Activated naive CD4-positive, alpha-beta T cell treated with anti-CD3 and anti-CD28 coated beads, Interleukin-2, amount 50 U/mL, for 16 hours (primary cell): ENCODE data around the gene MBD6.
"Not testable (repeated sequence)": the region's sequence is repeated elsewhere in the genome, so short reads cannot be mapped to it uniquely, and the experiment has no call there.

ENCODE experiments used
- DNase-seq: peaks from one replicate; pipeline ENCODE4 v3.0.0-alpha.2; 2020

MBD6 gene

DNA sequence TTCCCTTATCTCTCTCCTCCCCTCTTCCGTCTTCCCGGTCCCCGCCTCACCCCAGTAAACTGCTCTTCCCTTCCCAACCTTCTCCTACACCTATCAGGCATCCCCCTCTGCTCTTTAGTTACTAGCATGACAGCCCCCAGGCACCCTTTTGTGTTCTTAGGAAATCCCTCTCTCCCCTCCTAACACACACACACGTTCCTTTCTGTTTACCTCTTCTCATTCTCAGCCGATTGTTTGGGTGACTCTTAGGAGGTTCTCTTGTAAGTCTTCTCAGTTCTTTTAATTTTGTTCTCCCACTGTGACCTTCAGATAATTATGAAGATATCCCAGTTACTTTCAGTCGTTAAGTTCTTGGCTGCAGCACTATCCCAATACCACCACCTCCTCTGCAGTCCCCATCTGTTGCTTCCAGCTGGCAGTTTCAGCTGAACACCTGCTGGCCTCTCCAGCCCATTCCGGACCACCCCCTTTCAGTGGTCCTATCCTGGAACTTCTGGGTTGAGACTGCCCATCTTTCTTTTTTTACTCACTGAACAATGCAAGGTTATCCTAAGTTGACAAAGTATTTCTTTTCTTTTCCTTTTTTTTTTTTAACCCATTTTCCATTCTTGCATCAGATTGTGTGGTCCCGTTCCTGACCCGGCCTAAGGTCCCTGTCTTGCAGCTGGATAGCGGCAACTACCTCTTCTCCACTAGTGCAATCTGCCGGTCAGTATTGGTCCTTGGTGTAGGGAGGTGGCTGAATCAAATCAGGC, 34.0 kb upstream of the MBD6 start:
- DNase-seq, result no peak

DNA sequence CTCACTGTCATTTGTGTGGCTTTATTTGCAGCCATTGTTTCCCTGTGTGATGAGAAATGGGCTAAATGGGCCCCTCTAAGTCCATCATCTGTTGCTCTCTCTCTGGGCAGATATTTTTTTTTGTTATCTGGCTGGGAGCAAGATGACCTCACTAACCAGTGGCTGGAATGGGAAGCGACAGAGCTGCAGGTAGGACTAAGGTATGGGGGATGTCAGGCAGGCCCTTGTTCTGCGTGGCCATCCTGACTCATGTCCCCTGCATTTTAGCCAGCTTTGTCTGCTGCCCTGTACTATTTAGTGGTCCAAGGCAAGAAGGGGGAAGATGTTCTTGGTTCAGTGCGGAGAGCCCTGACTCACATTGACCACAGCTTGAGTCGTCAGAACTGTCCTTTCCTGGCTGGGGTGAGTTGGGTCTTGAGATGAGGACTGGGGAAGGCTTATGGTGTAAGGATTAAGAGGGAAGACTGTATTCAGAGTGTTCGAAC, 33.4 kb upstream of the MBD6 start:
- no peak for DNase-seq

DNA sequence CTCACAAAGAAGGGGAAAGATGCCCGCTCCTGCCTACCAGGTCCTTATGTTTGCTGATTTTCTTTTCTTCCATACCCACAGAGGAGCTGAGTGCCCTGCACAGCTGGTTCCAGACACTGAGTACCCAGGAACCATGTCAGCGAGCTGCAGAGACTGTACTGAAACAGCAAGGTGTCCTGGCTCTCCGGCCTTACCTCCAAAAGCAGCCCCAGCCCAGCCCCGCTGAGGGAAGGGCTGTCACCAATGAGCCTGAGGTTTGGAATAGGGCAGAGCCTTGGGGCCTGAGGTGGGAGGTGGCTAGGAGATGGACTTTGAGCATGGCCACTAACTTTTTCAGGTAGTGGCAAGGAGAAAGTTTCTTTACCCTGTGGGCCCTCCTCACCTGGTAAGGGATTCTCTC, 32.5 kb upstream of the MBD6 start:
- DNase-seq, result no peak

DNA sequence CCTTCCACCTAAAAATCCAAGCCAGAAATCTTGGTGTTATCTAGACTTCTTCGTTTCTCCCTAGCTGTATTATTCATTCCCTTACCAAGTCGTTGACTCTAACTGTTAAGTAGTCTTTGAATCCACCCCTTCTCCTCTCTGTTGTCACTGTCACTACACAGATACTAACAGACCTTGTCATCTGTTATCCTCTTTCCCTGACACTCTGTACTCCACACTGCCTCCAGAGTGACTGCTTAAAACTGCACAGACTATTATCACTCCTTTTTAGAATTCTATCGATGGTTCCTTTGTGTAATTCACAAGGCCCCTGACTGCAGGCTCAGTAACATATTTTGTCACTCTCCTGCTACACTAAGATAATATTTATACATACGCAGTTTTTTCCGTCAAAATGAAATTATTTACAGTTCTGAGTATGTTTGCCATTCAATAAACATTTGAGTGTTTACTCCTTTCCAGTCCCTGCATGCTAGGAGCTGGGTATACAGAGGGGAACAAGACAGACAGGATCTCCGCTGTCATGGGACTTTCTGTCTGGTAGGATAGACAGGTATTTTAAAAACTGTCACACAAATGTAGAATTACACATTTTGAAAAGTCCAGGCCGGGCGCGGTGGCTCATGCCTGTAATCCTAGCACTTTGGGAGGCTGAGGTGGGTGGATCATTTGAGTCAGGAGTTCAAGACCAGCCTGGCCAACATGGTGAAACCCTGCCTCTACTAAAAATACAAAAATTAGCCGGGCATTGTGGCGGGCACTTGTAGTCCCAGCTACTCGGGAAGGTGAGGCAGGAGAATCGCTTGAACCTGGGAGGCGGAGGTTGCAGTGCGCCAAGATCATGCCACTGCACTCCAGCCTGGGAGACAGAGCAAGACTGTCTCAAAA, 31.0 kb upstream of the MBD6 start:
- no peak for DNase-seq

DNA sequence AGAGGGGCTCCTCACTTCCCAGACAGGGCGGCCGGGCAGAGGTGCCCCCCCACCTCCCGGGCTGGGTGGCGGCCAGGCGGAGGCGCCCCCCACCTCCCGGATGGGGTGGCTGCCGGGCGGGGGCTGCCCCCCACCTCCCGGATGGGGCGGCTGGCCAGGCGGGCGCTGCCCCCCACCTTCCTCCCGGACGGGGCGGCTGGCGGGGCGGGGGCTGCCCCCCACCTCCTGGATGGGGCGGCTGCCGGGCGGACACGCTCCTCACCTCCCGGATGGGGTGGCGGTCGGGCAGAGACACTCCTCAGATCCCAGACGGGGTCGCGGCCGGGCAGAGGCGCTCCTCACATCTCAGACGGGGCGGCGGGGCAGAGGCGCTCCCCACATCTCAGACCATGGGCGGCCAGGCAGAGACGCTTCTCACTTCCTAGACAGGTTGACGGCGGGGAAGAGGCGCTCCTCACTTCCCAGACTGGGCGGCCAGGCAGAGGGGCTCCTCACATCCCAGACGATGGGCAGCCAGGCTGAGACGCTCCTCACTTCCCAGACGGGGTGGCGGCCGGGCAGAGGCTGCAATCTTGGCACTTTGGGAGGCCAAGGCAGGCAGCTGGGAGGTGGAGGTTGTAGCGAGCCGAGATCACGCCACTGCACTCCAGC, 27.4 kb upstream of the MBD6 start:
- not testable (repeated sequence) for DNase-seq

DNA sequence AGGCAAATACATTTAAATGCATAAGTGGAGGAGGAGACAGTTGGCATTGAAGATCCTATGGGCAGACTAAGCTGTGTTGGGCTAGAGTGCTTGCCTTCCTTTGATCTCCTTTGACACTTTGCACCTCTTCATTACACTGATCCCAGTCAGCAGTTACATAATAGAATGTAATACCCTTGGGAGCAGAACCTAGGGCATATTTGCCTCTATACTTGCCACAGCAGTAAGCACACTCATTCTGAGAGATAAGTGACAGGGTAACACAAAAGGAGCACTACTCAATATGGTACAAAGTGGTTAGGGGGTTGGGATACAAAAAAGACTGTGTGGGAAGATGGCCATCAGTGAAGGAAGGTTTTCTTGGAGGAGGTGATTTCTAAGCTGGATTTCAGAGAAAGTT, 25.8 kb upstream of the MBD6 start:
- no peak for DNase-seq

DNA sequence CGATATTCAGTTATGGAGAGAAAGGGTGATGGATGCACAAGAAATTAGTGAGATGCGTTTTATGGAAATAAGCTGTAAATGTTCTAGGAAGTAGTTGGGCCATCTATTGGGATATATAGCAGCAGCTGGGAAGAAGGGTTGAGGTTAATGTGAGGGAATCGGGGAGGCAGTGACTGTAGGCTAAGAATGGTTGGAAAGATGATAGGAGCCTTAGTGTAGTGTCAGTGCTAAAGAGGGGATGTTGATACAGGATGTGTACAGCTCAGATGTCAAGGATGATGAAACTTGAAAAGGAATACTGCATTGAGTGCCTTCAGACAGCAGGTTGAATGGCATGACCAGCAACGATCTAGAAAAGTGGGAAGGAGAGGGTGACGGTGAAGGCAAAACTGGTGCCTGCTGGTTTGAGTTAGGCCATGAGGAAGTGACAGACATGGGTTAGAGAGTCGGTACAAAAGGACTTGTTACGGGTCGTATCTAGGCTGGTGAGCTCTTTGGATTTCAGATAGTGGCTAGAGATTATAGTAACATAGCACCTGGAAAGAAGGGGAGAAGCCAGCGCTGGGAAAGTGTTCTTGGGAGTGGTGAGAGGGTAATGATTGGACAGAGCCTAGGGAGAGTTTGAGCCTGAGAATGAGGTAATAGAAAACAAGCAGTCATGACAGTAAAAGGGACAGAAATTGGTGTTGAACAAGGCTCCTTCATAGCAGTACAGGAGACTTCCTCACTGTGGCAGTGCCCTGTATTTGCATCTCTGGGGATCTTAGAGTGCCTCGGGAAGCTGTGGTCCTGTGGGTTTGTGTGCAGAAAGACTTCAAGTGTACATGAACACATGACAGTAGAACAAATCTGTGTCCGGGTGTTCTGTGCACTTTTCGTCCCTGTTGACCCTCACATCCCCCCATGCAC, 25.1 kb upstream of the MBD6 start:
- DNase-seq, result no peak

DNA sequence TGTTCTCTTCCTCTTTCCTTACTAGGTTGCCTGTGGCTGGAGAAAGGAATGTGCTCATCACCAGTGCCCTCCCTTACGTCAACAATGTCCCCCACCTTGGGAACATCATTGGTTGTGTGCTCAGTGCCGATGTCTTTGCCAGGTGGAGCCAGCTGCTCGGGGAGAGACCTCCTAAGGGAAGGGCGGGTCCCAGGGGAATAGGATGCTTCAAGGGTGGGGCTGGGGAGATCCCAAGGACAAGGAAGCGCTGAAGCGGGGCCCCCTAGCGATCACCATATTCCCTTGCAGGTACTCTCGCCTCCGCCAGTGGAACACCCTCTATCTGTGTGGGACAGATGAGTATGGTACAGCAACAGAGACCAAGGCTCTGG, 24.5 kb upstream of the MBD6 start:
- no peak for DNase-seq

DNA sequence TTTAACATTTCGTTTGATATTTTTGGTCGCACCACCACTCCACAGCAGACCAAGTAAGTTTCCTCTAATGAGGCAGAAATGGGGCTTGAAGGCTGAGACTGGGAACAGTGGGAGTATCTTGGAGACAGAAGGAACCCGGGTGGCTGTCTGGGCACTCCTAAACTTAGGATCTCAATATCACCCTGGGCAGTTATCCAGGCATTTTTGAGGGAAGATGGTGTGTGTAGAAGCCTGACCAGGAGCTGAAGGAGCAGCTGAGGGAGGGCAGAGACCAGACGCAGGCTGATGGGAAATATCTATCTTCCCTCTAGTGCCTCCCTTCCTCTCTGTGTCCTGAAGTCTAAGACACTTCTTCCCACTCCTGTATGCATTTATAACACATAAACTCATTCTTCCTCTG, 24.1 kb upstream of the MBD6 start:
- no peak for DNase-seq

DNA sequence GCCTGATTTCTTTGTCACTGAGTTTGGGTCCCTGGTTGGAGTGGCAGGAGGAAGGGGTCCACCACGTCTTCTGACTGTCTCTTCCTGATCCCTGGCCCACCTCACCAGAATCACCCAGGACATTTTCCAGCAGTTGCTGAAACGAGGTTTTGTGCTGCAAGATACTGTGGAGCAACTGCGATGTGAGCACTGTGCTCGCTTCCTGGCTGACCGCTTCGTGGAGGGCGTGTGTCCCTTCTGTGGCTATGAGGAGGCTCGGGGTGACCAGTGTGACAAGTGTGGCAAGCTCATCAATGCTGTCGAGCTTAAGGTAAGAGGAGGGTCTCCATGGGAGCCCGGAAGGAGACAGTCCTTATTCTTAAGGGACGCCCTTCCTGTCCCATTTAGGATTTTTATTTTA, 22.4 kb upstream of the MBD6 start:
- no peak for DNase-seq

DNA sequence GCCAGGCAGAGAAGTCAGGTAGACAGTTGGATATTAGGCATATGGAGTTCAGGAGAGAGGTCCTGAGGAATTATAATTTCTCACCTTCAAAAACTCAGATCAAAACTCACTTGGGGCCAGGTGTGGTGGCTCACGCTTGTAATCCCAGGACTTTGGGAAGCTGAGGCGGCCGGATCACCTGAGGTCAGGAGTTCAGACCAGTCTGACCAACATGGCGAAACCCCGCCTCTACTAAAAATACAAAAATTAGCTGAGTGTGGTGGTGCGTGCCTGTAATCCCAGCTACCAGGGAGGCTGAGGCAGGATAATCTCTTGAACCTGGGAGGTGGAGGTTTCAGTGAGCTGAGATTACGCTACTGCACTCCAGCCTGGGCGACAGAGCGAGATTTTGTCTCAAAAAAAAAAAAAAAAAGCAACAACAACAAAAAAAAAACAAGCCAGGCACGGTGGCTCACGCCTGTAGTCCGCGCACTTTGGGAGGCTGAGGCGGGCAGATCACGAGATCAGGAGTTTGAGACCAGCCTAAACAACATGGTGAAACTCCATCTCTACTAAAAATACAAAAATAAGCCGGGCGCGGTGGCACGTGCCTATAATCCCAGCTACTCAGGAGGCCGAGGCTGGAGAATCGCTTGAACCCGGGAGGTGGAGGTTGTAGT, 20.2 kb upstream of the MBD6 start:
- not testable (repeated sequence) for DNase-seq

DNA sequence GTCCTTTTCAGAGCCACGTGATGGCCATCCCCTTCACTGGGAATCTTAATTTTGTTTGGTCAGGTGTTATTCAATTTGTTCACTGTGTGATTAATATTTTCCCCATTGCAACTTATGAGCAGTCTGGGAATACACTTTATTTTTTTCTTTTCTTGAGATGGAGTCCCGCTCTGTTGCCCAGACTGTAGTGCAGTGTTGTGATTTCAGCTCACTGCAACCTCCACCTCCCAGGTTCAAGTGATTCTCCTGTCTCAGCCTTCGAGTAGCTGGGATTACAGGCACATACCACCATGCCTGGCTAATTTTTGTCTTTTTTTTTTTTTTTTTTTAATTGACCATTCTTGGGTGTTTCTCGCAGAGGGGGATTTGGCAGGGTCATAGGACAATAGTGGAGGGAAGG, 16.1 kb upstream of the MBD6 start:
- not testable (repeated sequence) for DNase-seq

DNA sequence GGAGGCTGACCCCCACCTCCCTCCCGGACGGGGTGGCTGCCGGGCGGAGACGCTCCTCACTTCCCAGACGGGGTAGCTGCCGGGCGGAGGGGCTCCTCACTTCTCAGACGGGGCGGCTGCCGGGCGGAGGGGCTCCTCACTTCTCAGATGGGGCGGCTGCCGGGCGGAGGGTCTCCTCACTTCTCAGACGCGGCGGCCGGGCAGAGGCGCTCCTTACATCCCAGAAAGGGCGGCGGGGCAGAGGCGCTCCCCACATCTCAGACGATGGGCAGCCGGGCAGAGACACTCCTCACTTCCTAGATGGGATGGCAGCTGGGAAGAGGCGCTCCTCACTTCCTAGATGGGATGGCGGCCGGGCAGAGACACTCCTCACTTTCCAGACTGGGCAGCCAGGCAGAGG, 14.8 kb upstream of the MBD6 start:
- not testable (repeated sequence) for DNase-seq

DNA sequence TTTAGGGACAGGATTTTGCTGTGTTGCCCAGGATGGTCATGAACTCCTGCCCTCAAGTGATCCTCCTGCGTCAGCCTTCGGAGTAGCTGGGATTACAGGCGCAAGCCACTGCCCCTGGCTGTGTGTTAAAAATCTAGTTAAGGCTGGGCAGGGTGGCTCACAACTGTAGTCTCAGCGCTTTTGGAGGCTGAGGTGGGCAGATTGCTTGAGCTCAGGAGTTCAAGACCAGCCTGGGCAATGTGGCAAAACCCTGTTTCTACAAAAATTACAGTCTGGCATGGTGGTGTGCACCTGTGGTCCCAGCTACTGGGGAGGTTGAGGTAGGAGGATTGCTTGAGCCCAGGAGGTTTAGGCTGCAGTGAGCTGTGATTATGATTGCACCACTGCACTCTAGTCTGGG, 11.5 kb upstream of the MBD6 start:
- no peak for DNase-seq

DNA sequence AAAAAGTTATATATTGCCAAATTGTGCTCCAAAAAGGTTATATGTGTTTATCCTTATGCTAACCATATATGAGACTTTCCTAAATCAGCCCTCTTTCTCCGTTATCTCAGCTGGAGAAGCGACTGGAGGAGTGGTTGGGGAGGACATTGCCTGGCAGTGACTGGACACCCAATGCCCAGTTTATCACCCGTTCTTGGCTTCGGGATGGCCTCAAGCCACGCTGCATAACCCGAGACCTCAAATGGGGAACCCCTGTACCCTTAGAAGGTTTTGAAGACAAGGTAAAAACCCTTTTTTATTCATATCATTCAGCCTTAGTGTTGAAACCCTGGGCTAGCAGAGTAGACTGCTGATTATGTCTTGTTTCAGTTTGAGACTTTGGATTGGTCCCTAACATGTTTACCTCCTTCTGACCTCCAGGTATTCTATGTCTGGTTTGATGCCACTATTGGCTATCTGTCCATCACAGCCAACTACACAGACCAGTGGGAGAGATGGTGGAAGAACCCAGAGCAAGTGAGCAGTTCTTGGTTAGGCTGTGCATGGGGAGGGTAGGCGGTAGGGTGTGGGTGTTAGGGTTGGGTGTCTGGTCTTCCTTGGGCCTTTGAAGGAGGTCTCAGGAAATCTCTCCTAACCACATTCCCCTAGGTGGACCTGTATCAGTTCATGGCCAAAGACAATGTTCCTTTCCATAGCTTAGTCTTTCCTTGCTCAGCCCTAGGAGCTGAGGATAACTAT, 10.9 kb upstream of the MBD6 start:
- no peak for DNase-seq

DNA sequence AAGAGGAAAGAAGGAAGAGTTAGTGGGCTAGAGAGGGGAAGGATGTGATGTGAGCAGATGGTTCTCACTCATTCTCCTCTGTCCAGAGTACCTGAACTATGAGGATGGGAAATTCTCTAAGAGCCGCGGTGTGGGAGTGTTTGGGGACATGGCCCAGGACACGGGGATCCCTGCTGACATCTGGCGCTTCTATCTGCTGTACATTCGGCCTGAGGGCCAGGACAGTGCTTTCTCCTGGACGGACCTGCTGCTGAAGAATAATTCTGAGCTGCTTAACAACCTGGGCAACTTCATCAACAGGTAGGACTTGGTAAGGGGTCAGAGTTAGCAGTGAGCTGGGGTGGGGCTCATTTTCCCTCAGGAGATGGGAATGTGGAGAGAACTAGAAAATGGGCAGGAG, 10.0 kb upstream of the MBD6 start:
- no peak for DNase-seq

DNA sequence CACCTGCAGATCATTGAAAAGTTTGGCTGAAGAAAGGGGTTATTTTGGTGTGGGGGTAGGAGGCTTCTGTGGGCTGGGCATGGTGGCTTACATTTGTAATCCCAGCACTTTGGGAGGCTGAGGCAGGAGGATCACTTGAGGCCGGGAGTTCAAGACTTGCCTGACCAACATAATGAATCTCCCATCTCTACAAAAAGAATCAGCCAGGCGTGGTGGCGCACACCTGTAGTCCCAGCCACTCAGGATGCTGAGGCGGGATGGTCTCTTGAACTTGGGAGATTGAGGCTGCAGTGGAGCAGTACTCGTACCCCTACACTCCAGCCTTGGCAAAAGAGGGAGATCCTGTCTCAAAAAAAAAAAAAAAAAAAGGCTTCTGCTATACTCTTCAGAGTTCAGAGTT, 9.4 kb upstream of the MBD6 start:
- DNase-seq, result no peak

DNA sequence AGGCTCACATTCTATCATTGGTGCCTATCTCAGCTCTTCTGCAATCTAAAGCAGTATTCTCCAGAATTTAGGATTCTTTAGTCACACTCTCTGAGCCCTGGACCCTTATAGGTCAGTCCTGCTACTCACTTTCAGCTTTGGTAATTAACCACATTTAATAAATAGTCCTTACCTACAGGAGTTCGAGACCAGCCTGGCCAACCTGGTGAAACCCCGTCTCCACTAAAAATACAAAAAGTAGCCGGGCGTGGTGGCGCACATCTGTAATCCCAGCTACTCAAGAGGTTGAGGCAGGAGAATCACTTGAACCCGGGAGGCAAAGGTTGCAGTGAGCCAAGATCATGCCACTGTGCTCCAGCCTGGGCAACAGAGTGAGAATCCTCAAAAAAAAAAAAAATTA, 8.9 kb upstream of the MBD6 start:
- not testable (repeated sequence) for DNase-seq

DNA sequence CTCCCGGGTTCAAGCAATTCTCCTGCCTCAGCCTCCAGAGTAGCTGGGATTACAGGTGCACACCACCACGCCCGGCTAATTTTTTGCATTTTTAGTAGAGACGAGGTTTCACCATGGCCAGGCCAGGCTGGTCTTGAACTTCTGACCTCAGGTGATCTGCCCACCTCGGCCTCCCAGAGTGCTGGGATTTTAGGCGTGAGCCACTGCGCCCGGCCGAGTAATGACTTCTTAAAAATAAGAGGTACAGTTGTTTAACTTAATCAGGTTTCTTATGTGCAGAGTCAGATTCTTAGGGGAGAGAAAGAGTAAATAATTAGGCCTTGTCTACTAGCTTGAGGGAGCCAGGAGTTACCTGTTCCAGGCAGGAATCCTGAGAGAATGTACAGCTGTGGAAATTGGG, 8.4 kb upstream of the MBD6 start:
- not testable (repeated sequence) for DNase-seq

DNA sequence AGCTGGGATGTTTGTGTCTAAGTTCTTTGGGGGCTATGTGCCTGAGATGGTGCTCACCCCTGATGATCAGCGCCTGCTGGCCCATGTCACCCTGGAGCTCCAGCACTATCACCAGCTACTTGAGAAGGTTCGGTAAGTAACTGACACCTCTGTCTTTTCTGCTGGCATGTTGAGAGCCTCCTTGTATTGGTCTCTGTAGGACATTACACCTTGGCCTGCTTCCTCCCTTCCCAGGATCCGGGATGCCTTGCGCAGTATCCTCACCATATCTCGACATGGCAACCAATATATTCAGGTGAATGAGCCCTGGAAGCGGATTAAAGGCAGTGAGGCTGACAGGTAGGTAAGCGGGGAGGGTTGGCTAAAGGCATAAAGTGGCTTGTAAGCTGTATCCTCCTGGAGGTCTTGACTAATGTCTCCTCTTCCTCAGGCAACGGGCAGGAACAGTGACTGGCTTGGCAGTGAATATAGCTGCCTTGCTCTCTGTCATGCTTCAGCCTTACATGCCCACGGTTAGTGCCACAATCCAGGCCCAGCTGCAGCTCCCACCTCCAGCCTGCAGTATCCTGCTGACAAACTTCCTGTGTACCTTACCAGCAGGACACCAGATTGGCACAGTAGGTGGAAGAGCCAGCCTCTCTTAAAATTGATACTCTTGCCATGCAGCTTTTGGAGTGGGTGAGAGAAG, 7.8 kb upstream of the MBD6 start:
- DNase-seq, result no peak
